GM18861 (cell line): ENCODE measurements around the gene CCDC47.
A peak's percentile ranks its signal among the peaks of the same experiment; 100 is the strongest.

ENCODE experiments used
- ATAC-seq: cut with Tn5 transposase; IDR thresholded peaks from one replicate; pipeline ENCODE4 v1.9.1; 2021; ENCODE audit not compliant: unreplicated experiment

Gene CCDC47

DNA sequence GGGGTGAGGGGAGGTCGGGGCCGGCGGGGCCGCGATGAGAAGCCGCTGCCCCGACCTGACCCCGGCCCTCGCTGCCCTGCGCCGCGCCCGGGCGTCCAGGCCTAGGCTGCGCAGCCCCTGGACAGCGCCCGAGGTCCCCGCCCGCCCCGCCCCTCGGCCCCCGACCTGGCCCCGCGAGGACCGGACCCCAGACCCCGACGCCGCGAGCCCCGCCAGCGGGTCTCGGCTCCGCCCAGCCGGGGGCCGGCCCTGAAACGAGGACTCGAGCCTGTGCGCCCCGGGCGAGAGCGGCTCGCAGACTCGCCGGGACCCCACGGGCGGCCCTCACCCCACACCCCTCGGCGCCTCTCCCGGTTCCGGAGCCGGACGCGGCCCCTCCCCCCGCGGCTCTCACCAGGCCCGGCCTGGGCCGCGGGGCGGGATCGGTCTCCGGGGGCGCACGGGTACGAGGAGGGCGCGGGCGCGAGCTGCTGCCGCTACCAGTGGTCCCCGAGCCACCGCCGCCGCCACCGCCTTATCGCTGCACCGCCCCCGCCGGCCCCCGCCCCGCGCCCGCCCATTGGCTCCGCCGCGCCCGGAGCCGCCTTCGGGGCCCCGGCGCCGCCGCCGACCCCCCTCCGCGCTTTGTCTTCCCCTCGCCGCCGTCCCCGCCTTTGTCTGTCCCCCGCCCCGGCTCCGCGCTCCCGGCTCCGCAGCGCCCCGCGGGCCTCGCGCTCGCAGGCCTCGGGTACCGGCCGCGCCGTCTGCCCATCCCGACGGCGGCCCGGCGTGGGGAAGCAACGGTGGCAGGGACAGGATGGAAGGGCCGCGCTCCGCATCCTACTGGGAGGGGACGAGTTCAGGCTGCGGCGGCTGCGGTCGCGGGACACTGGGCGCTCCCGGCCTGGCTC is 73.5 kb downstream of the CCDC47 start, which contains the start of gene LIMD2:
Gene LIMD2, minus strand, starts transcription at position 488 of the 890 bp plus-strand sequence. CDS start 827 bp downstream, outside the sequence.
- ATAC-seq = peak; percentile 6

DNA sequence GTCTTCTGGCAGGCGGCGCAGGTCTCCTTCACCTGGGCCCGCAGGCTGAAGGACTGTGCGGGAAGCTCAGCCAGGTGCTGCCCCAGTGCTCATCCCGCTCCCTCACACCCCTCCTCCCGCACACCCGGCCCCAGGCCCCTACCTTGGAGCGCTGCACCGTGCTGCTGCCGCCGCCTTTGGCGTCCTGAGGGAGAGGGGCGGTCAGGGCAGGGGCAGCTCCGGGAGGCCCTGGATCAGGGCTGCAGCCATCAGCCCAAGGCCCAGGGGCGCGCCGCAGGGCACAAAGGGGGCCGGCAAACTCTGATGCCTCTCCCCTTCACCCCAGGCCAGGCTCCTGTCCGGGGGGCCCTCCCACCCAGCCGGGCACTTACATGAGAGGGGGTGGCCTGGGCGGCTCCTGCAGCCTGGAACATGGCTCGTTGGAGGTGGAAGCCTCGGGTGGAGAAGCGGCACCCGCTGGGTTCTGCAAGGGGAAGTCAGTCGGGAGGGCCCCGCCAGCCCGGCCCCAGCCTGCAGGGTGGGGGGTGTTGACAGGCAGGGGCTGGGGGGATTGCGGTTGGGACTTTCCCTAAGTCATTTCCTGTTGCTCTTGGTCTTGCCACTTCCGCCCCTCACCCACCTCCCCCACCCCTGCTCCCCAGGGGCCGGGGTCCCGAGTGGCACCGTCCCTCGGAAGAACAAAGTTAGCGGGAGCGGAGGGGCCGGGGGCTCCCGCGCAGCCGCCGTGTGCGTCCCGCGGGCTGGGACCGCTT is 74.3 kb downstream of the CCDC47 start:
- peak; percentile 23 for ATAC-seq

DNA sequence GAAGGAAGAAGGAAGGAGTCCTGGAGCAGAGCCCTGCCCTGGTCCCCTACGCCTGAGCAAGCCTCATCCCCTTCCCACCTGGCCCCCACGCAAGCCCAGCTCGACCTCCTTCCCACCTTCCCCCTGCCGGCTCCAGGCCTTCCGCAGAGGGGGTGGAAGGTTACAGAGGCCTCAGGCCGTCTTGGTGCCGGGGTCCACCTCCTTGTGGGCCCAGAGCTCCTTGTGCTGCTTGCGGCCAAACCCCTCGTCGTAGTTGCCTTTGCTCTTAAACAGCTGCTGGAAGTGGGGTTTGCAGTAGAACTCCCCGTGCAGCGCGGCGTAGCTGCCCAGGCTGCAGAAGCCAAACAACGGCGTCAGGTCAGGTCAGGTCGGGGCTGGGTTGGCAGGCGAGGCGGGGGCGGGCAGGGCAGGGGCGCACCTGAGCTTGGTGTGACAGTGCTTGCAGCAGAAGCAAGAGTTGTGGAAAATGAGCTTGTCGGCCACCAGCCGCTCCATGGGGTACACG is 75.0 kb downstream of the CCDC47 start:
- no peak for ATAC-seq

DNA sequence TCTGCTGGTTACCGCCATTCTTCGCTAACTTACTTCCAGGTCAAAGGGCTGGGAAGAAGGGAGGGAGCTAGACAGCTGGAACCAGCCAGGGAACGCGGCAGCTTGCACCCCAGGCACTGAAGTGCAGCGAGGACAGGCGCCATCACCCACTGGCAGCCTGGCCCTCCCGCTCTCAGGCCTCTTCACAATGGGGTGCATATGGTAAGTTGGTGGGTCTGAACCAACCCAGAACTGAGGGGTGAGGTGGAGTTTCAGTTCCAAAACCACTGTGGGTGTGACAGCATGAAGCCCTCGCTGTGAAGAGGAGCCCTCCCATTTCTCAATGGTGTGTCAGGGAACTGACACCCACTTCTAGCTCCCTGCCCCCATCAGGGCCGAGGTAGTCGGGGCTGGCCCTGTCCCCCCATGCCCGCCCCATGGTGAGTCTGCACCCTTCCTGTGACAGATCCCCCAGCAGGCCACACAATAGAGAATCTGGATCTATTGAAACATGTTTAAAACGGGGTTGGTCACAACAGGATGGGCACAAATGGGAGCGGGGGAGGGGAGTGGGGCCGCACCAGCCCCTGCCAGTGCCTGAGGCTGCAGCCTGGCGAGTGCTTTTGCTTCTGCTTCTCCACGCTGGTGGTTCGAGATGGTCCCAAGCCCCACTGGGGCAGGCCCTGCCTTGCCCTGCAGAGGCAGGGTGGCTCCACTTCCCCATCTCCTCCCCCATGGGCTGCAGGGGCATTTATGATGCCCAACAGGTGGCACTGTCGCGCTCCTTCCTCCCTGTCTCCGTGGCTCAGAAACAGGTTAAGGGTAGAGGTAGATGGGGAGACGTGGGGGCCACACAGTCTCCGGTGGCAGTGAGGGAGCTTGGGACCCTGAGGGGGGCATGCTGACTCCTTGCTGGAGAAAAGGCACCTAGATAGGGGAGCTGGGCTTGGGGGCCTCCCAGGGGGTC is 75.8 kb downstream of the CCDC47 start:
- peak; percentile 19 for ATAC-seq

DNA sequence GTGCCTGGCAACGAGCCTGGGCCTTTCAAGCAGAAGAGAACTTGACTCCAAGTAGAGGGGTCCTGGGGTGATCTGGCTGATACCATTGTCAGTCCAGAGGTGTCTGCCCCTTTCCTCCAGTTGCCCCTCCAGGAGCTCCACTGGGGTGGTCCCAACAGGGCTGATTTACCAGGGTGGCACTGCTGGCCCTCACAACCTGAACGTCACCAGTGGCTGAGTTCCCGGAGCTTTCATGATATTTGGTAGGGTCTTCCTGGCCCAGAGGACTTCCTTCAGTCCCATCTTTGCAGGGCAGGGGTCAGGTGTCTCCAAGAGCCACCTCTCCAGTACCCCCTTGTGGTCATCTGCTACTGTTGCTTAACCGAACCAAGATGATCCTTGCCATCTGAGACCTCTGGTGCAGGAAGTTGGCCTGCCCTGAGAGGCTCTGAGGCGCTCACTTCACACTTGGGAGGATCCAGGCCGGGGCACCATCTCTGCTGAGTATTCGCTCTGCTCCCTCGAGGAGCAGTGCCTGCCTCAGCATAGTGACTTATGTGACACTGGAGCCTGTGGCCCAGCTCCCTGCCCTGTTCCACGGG is 76.9 kb downstream of the CCDC47 start:
- no peak for ATAC-seq

DNA sequence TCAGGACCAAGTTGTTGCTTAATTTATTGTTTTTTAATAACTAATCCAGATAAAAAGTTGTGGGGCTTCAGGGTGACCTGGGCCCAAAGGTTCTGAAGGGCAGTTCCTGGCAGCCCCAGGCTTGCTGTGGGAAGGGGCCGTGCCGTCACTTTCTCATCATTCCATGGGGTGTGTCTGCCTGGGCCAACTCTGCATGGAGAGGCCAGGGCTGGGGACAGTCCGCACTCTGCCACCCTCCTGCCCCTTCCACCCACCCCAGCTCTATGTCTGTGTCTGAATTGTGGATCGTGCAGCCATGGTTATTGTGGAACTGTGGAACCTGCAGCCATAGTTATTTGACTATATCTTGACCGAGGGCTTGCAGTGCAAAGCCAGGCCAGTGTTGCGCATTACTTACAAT is 77.5 kb downstream of the CCDC47 start:
- ATAC-seq = no peak
